ENCODE data around the gene NDST1.

NDST1 gene

DNA sequence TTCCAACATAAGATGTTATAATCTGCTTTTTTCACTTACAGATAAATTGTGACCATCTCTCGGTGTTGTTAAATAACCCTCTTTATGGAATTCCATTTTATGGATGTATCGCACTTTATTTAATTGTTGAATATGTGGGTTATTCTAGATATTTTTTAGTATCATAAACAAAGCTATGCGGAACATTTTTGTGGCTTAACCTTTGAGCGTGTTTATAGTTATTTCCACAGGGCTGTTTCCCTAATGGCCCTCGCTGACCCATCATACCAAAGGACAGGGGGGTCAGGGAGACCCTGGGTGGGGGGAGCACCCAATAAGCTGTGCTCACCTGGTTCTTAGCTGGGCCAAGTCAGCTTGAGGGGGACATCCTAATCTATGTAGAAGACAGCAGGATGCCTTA lies 65.3 kb downstream of the NDST1 start:
- TF ChIP-seq, protein P1, sequence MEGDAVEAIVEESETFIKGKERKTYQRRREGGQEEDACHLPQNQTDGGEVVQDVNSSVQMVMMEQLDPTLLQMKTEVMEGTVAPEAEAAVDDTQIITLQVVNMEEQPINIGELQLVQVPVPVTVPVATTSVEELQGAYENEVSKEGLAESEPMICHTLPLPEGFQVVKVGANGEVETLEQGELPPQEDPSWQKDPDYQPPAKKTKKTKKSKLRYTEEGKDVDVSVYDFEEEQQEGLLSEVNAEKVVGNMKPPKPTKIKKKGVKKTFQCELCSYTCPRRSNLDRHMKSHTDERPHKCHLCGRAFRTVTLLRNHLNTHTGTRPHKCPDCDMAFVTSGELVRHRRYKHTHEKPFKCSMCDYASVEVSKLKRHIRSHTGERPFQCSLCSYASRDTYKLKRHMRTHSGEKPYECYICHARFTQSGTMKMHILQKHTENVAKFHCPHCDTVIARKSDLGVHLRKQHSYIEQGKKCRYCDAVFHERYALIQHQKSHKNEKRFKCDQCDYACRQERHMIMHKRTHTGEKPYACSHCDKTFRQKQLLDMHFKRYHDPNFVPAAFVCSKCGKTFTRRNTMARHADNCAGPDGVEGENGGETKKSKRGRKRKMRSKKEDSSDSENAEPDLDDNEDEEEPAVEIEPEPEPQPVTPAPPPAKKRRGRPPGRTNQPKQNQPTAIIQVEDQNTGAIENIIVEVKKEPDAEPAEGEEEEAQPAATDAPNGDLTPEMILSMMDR (conservative IDR thresholded peaks at IDR 0.05): no peak
- H3K27ac ChIP-seq: no peak overlapping the region

DNA sequence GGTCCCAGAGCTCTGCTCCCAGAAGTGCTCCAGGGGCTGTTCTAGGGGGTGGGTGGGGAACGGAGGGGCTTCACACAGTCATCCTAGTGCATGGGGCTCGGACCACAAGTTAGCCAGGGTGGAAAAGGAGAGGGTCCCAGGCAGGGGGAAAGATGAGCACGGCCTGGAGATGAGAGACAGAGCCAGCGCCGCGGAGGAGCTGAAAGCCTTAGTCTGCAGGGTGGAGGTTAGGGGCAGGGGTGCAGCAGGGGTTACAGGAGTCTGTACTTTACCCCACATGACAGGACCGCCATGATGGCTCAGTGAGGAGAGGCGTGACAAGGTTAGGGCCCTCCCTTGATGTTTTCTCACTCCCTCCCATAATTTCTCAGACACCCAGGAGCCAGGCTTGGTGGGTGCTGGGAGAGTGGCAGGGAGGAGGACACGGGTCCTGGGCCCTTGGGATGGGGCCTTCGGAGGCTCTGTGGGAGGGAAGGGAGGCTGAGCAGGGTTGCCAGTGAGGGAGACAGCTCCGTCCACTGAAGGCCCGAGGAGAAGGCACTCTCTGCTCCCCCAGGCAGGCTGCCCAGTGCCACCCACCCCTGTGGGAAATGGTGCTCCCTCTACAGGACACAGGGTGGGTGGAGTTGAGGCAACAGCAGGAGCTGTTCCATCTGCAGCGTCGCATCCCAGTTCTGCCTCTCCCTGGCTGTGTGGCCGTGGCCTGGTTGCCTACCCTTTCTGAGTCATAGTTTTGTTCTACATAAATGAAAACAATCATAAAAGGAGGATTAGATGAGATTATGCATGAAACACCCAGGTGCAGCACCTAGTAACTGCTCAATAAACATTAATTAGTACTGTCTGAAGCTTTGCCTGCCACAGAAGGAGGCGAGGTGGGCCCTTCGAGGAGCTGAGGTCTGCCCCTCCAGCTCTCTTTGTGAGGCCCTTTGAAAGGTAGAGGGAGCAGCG lies 66.2 kb downstream of the NDST1 start:
- no peak overlapping the region for H3K27ac ChIP-seq
- TF ChIP-seq, protein P1 (conservative IDR thresholded peaks at IDR 0.05): no peak

DNA sequence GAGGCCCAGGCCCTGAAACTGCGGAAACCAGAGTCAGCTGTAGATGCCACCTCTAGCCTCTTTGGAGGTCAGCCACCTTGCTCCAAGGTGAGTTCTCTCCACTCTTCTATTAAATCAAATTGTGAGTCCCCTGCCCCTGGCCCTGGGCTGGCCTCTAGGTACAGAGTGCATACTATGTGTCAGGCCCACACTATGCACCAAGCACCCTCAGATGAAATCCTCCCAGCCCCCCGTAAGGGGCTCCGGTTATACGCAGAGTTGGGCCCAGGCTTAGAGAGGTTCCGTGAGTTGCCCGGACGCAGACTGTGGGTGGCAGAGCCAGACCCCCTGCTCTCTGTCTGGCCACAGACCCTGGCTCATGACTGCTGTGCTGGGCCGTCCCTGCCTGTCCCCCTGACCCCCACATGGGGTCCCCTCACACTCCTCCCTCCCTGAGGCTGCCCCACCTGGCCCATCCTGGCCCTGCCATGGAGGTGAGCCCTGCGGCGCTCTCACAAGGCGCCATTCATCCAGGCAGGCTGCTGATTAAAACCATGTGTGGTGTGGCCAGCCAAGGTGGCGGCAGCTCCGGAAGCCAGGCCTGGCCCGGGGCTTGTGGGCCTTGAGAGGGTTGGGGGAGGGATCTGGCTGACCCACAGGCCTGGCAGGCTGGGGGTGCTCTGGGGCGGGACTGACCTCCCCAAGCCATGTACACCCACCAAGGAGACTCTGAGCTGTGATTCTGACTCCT lies 67.1 kb downstream of the NDST1 start:
- H3K27ac ChIP-seq: no peak overlapping the region
- TF ChIP-seq, protein P1 (conservative IDR thresholded peaks at IDR 0.05): no peak

DNA sequence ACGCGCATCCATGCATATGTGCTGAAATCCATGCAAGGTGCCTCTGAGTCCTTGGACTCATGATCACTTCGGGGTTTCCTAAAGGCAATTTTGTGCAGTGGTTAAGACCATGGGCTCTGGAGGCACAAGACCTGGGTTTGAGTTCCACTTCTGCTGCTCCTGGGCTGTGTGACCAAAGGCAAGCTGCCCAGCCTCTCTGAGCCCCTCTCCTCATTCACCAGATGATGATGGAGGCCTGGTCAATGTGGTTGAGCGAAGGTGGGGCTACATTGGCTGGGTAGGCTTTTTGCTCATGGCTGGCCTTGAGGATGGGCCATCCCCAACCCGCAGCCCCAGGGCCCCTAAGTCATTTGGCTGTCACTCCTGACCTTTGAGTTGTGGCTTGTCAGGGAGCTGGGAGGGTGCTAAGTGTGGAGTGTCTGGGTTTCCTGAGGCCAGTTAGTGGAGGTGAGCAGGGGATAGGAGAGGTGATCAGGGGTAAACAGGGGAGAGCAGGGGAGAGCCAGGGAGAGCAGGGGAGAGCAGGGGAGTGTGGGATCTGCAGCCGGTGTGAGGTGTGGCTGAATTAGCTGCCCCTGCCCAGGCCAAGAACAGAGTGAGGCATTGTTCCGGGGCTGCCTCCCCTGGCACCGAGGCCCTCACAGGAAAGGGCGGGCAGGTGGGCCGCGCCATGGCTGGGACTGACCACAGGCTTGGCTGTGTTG lies 68.0 kb downstream of the NDST1 start:
- TF ChIP-seq, protein P1 (conservative IDR thresholded peaks at IDR 0.05): no peak

DNA sequence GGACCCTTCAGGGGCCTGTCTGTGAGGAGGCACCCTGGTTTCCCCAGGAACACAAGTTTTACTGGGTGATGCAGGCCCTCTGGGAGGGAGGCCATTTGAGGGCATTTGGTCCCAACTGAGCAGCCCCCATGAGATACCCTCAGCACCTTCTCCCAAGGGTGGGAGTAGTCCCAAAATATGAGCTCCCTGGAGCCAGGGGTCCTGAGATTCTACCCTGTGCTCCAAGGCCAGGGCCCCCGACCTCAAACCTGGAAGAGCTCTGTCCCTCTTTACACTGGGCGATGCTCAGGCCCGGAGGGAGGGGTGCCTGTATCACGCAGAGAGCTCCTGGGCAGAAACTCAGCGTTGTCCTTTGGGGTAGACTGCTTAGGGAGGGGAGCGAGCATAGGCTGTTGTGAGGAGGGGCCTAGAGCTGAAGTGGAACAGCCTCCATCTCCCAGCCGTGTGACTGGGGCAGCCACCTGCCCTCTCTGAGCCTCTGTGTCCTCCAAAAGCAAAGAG lies 68.6 kb downstream of the NDST1 start:
- H3K27ac ChIP-seq: no peak overlapping the region
- TF ChIP-seq, protein P1 (conservative IDR thresholded peaks at IDR 0.05): no peak

More for the DNA sequence above, 68.0 kb downstream of the NDST1 start:
- H3K27ac ChIP-seq: no peak overlapping the region

DNA sequence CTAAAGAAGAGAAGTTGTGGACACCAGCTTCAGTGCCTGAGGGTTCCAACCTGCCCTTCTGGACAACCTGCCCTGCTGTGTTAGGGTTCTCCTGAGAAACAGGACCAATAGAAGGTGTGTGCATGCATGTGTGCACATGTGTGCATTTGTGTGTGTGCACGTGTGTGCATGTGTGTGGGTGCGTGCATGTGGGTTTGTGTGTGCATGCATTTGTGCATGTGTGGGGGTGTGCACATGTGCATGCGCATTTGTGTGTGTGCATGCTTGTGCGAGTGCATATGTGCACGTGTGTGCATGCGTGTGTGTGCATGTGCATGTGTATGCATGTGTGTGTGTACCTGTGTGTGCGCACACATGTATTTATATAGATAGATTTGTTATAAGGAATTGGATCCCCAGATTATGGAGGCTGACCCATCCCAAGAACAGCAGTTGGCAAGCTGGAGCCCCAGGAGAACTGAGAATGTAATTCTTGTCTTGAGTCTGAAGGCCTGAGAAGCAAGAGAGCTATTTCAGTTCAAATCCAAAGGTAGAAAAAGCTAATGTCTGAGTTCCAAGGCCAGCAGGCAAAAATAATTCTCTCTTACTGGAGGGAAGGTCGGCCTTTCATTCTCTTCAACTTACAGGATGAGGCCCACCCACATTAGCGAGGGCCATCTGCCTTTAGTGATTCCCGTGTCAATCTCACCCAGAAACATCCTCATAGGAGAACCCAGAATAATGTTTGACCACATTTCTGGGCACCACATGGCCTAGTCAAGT lies 69.6 kb downstream of the NDST1 start:
- TF ChIP-seq, protein P1 (conservative IDR thresholded peaks at IDR 0.05): no peak
- no peak overlapping the region for H3K27ac ChIP-seq

All from VCaP (cell line).